Measurements from ENCODE around the gene HEPHL1.

HEPHL1 gene

DNA sequence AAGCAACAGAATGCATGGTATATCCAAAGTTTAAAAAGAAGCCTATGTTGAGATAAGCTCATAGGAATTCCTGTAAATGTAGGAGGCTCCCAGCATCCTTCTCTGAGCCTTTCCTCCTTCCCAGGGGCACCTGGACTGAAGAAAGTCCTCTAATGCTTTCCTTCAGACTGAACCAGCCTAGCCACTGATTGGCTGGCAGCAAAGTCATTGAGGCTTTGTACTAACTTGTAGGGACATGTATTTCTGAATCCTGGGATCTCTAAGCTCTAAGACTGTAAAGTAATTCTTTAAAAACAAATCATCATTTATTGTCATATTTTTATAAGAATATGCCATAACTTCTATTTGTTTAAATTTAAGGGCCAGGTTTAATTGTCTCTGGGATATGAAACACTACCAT is 83.6 kb downstream of the HEPHL1 start:
- no peak overlapping the region for H3K4me3 ChIP-seq (replicated peaks; ENCODE audit: insufficient read depth, low read length)
- peaks cover 3% of the 10 kb centered on the region for H3K27me3 ChIP-seq (ENCODE audit: insufficient read depth, poor library complexity, severe bottlenecking)
- H3K27ac ChIP-seq (replicated peaks) = no peak overlapping the region
- no peak for DNase-seq (ENCODE audit: low read depth in 1 of 2, low spot score in 1 of 2)
- TF ChIP-seq, protein P1, sequence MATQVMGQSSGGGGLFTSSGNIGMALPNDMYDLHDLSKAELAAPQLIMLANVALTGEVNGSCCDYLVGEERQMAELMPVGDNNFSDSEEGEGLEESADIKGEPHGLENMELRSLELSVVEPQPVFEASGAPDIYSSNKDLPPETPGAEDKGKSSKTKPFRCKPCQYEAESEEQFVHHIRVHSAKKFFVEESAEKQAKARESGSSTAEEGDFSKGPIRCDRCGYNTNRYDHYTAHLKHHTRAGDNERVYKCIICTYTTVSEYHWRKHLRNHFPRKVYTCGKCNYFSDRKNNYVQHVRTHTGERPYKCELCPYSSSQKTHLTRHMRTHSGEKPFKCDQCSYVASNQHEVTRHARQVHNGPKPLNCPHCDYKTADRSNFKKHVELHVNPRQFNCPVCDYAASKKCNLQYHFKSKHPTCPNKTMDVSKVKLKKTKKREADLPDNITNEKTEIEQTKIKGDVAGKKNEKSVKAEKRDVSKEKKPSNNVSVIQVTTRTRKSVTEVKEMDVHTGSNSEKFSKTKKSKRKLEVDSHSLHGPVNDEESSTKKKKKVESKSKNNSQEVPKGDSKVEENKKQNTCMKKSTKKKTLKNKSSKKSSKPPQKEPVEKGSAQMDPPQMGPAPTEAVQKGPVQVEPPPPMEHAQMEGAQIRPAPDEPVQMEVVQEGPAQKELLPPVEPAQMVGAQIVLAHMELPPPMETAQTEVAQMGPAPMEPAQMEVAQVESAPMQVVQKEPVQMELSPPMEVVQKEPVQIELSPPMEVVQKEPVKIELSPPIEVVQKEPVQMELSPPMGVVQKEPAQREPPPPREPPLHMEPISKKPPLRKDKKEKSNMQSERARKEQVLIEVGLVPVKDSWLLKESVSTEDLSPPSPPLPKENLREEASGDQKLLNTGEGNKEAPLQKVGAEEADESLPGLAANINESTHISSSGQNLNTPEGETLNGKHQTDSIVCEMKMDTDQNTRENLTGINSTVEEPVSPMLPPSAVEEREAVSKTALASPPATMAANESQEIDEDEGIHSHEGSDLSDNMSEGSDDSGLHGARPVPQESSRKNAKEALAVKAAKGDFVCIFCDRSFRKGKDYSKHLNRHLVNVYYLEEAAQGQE (IDR thresholded peaks at IDR 0.05; ENCODE audit: insufficient replicate concordance, low read depth) = no peak
- no peak for TF ChIP-seq GABPA (IDR thresholded peaks at IDR 0.05; ENCODE audit: low read depth)
- TF ChIP-seq, protein P2, sequence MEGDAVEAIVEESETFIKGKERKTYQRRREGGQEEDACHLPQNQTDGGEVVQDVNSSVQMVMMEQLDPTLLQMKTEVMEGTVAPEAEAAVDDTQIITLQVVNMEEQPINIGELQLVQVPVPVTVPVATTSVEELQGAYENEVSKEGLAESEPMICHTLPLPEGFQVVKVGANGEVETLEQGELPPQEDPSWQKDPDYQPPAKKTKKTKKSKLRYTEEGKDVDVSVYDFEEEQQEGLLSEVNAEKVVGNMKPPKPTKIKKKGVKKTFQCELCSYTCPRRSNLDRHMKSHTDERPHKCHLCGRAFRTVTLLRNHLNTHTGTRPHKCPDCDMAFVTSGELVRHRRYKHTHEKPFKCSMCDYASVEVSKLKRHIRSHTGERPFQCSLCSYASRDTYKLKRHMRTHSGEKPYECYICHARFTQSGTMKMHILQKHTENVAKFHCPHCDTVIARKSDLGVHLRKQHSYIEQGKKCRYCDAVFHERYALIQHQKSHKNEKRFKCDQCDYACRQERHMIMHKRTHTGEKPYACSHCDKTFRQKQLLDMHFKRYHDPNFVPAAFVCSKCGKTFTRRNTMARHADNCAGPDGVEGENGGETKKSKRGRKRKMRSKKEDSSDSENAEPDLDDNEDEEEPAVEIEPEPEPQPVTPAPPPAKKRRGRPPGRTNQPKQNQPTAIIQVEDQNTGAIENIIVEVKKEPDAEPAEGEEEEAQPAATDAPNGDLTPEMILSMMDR (IDR thresholded peaks at IDR 0.05; ENCODE audit: insufficient read depth, low read length) = no peak
- TF ChIP-seq POLR2AphosphoS5 (IDR thresholded peaks at IDR 0.05; ENCODE audit: low read depth) = no peak
- no peak for TF ChIP-seq SPI1 (IDR thresholded peaks at IDR 0.05; ENCODE audit: borderline replicate concordance, low read depth)

DNA sequence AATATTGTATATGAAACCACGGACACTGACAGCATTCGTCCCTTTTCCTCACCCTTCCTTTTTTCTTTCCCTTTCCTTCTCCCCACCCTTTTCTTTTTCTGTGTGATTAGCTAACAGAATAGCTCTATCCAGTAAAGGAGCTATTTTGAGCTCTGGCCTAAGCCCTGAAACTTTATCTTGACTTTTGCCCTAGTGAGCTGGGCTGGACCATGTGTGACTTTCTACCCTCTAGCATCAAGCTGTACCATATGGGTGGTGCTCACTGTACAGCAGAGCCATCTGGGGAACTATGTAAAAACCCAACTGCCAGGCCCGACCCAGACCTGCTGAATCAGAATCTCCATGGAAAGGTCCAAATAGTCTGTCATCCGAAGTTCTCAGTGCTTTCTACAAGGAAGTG is 85.6 kb downstream of the HEPHL1 start:
- no peak overlapping the region for H3K4me3 ChIP-seq (replicated peaks; ENCODE audit: insufficient read depth, low read length)
- H3K27ac ChIP-seq (replicated peaks) = no peak overlapping the region
- H3K27me3 ChIP-seq (ENCODE audit: insufficient read depth, poor library complexity, severe bottlenecking) = peaks cover 3% of the 10 kb centered on the region
- TF ChIP-seq GABPA (IDR thresholded peaks at IDR 0.05; ENCODE audit: low read depth) (no peak), SPI1 (IDR thresholded peaks at IDR 0.05; ENCODE audit: borderline replicate concordance, low read depth) (no peak), POLR2AphosphoS5 (IDR thresholded peaks at IDR 0.05; ENCODE audit: low read depth) (no peak)
- TF ChIP-seq, protein P1 (IDR thresholded peaks at IDR 0.05; ENCODE audit: insufficient replicate concordance, low read depth) = no peak
- TF ChIP-seq, protein P2 (IDR thresholded peaks at IDR 0.05; ENCODE audit: insufficient read depth, low read length) = no peak
- no peak for DNase-seq (ENCODE audit: low read depth in 1 of 2, low spot score in 1 of 2)

DNA sequence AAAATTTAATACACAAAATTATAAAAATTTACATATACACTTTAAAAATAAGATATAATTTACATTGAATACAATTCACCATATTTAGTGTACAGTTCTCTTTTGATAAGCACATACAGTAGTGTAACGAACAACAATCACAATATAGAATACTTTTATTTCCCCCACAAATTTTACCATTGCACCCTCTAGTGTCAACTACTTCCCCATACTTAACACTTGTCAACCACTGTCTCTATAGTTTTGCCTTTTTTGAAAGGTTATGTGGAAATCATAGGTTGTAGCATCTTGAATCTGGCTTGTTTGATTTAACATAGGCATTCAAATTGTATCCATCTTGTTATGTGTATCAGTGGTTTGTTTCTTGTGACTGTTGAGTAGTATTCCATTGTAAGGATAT is 86.2 kb downstream of the HEPHL1 start:
- TF ChIP-seq, protein P2 (IDR thresholded peaks at IDR 0.05; ENCODE audit: insufficient read depth, low read length) = no peak
- Histone ChIP-seq H3K27me3 (ENCODE audit: insufficient read depth, poor library complexity, severe bottlenecking) (peaks cover 3% of the 10 kb centered on the region), H3K4me3 (replicated peaks; ENCODE audit: insufficient read depth, low read length) (no peak overlapping the region), H3K27ac (replicated peaks) (no peak overlapping the region)
- DNase-seq (ENCODE audit: low read depth in 1 of 2, low spot score in 1 of 2) = no peak

DNA sequence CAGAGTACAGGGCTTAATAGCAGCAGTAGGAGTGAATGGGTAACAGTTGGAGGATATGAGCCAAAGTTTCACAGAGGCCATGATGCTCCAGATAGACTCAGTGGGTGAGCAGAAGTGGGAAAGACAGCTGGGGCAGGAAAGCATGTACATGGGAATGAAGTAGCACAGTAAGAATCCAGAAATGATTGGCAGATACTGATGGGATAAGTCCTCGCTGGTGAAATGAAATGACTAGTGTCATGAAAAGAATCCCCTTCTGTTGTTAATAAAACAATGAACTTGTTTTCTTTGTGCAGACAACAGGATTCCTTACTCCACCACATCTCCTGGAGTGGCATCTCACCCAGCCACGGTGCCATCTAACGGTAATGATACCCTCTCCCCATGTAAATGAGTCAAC is 90.1 kb downstream of the HEPHL1 start:
- no peak for DNase-seq (ENCODE audit: low read depth in 1 of 2, low spot score in 1 of 2)
- TF ChIP-seq GABPA (IDR thresholded peaks at IDR 0.05; ENCODE audit: low read depth) = no peak
- TF ChIP-seq, protein P2 (IDR thresholded peaks at IDR 0.05; ENCODE audit: insufficient read depth, low read length) = no peak
- no peak for TF ChIP-seq POLR2AphosphoS5 (IDR thresholded peaks at IDR 0.05; ENCODE audit: low read depth)
- TF ChIP-seq, protein P1 (IDR thresholded peaks at IDR 0.05; ENCODE audit: insufficient replicate concordance, low read depth) = no peak
- no peak for TF ChIP-seq SPI1 (IDR thresholded peaks at IDR 0.05; ENCODE audit: borderline replicate concordance, low read depth)
- peaks cover 3% of the 10 kb centered on the region for H3K27me3 ChIP-seq (ENCODE audit: insufficient read depth, poor library complexity, severe bottlenecking)
- no peak overlapping the region for H3K4me3 ChIP-seq (replicated peaks; ENCODE audit: insufficient read depth, low read length)
- no peak overlapping the region for H3K27ac ChIP-seq (replicated peaks)
